Panc1 (cell line): ENCODE results near the gene CFAP251. TPM values are rescaled to one million over a fixed set of nuclear protein-coding genes. Genes with fewer than 3 reads are reported as not detected.

Experiments
- ATAC-seq: fragments of 200-7000 bp; cut with Tn5 transposase; 2 replicates; pipeline ENCODE4 v1.9.1; 2020; ENCODE audit warnings: mild to moderate bottlenecking, moderate library complexity
- BruUV-seq: library from RNA; stranded (reverse); fragments of 400-500 nt; replicated peaks from 2 replicates; lab custom pipeline; 2021; lab: Mats Ljungman, UMichigan
- CTCF ChIA-PET: fragments of 300-600 bp; sonication (Branson Sonifier 250); formaldehyde crosslinking; loops from one replicate; lab custom pipeline; 2022; ENCODE audit warnings: antibody characterized with exemption; lab: Charles Lee
- POLR2A ChIA-PET: fragments of 300-600 bp; sonication (Branson Sonifier 250); formaldehyde crosslinking; loops from one replicate; lab custom pipeline; 2022; ENCODE audit warnings: antibody characterized with exemption; lab: Charles Lee
- DNase-seq: peaks from one replicate; pipeline ENCODE4 v3.0.0-alpha.2; 2010; ENCODE audit warnings: low read depth, low spot score
- H3K27ac ChIP-seq: 2 replicates; pipeline ENCODE4 v1.5.1; 2011; ENCODE audit warnings: mild to moderate bottlenecking, low read length, inconsistent platforms
- H3K27me3 ChIP-seq: fragments of 200-500 bp; sonication (Bioruptor generic); 2 replicates; pipeline ENCODE4 v1.6.0; 2014; ENCODE audit warnings: low read length, inconsistent platforms; ENCODE audit not compliant: control insufficient read depth, insufficient read depth
- H3K36me3 ChIP-seq: fragments of 200-500 bp; sonication (Bioruptor generic); 2 replicates; pipeline ENCODE4 v1.5.1; 2014; ENCODE audit warnings: inconsistent platforms, mild to moderate bottlenecking, low read length, moderate library complexity; ENCODE audit not compliant: control insufficient read depth, insufficient read depth
- H3K4me1 ChIP-seq: 2 replicates; pipeline ENCODE4 v1.5.1; 2011; ENCODE audit warnings: inconsistent platforms, mild to moderate bottlenecking, low read length, moderate library complexity; ENCODE audit not compliant: control insufficient read depth, insufficient read depth
- H3K4me3 ChIP-seq, 2 experiments: 2 replicates each; pipeline ENCODE4 v1.5.1; 2011 to 2012; ENCODE audit warnings: low read depth in 2 of 2, low read length in 2 of 2, mild to moderate bottlenecking in 2 of 2, inconsistent platforms in 1 of 2, moderate library complexity in 1 of 2
- H3K9me3 ChIP-seq: fragments of 200-500 bp; sonication (Bioruptor generic); 2 replicates; pipeline ENCODE4 v1.5.1; 2014; ENCODE audit warnings: low read depth, mild to moderate bottlenecking, inconsistent platforms, low read length, moderate library complexity; ENCODE audit not compliant: control insufficient read depth, insufficient read depth
- CTCF ChIP-seq: fragments of 450-650 bp; IDR thresholded peaks from 2 replicates; pipeline ENCODE4 v1.5.1; 2017; ENCODE audit warnings: mild to moderate bottlenecking
- POLR2AphosphoS5 ChIP-seq: IDR thresholded peaks from 2 replicates; pipeline ENCODE4 v1.6.1; 2012; ENCODE audit warnings: mild to moderate bottlenecking, low read depth, low read length, moderate library complexity
- REST ChIP-seq, 2 experiments: IDR thresholded peaks; 2 replicates each; pipeline ENCODE4 v1.6.1; 2011 to 2012; ENCODE audit warnings: low read depth in 2 of 2, control low read depth in 1 of 2, low read length in 1 of 2, mild to moderate bottlenecking in 1 of 2, moderate library complexity in 1 of 2; ENCODE audit not compliant: insufficient read depth in 1 of 2
- SIN3A ChIP-seq: IDR thresholded peaks from 2 replicates; pipeline ENCODE4 v1.6.1; 2012; ENCODE audit warnings: low read depth, mild to moderate bottlenecking, low read length, moderate library complexity, borderline replicate concordance; ENCODE audit not compliant: insufficient read depth
- TCF7L2 ChIP-seq: IDR thresholded peaks from 2 replicates; pipeline ENCODE4 v1.6.1; 2011; ENCODE audit warnings: mild to moderate bottlenecking, low read depth, low read length, inconsistent platforms
- in situ Hi-C: cut with HindIII; loops from 2 replicates; pipeline ENCODE4 v1.10.0; 2016; ENCODE audit warnings: low sequenced_read_pairs, low pct_unique_long_range_greater_than_20kb
- intact Hi-C: fragments of 100-400 bp; cut with micrococcal nuclease; formaldehyde crosslinking; loops from one replicate; pipeline ENCODE4 v1.10.0; 2022; ENCODE audit not compliant: unreplicated experiment
- total RNA-seq: library from RNA; stranded (reverse); gene quantifications from one replicate; pipeline ENCODE4 v1.2.1, GENCODE V29; 2021; ENCODE audit not compliant: unreplicated experiment

The CFAP251 gene
- total RNA-seq, 1 experiment from 2014 or later = 4.2 TPM

- DNase-seq (no peak), ATAC-seq (no peak)
- H3K4me3 ChIP-seq = no peak overlapping the region
- no TSS peak for BruUV-seq
- H3K4me1 ChIP-seq = no peaks in the 10 kb centered on the region; the same call in 1 of the 2 replicates
- POLR2A ChIA-PET = no interaction called here
- intact Hi-C loops (loop anchor here (10.0 kb wide), 1 partner anchor 66 kb away; no protein-coding TSS in a partner anchor), in situ Hi-C loops (no loop called here)
- no peaks in the 10 kb centered on the region for H3K36me3 ChIP-seq
- CTCF ChIA-PET = interaction anchor here (0.8 kb wide), 1 partner anchor 120 kb away, joined by 4 read pairs; no protein-coding TSS in a partner anchor
- TF ChIP-seq CTCF = no peak
- TF ChIP-seq REST (IDR thresholded peaks at IDR 0.05; ENCODE audit: insufficient read depth in 1 of 2, low read depth in 2 of 2, low read length in 1 of 2) = no peak
- TF ChIP-seq POLR2AphosphoS5 = no peak
- TF ChIP-seq SIN3A = no peak
- TF ChIP-seq TCF7L2 = no peak
- no peaks in the 10 kb centered on the region for H3K27me3 ChIP-seq
- no peaks in the 10 kb centered on the region for H3K9me3 ChIP-seq
- no peak overlapping the region for H3K27ac ChIP-seq
Measured at GRCh38 chr12:121990692-121991603, 72.6 kb downstream of the CFAP251 start.

GRCh38 chr12:121992059-121992879 is 73.9 kb downstream of the CFAP251 start:
- Histone ChIP-seq H3K27ac (peak overlapping the region; percentile 44), H3K4me3 (peak overlapping the region in 1 of 2 experiments; percentile 4; a peak in 1 of 4 replicates), H3K36me3 (no peaks in the 10 kb centered on the region), H3K27me3 (no peaks in the 10 kb centered on the region), H3K9me3 (no peaks in the 10 kb centered on the region), H3K4me1 (peaks cover 3% of the 10 kb centered on the region; the same call in 1 of the 2 replicates)
- ChIA-PET POLR2A (no interaction called here), CTCF (interaction anchor here (0.6 to 0.8 kb wide), 2 partner anchors 113 to 121 kb away, joined by 4 read pairs; no protein-coding TSS in a partner anchor)
- no TSS peak for BruUV-seq
- in situ Hi-C loops = no loop called here
- TF ChIP-seq REST (IDR thresholded peaks at IDR 0.05; ENCODE audit: insufficient read depth in 1 of 2, low read depth in 2 of 2, low read length in 1 of 2) (no peak), CTCF (no peak), TCF7L2 (no peak), POLR2AphosphoS5 (no peak), SIN3A (no peak)
- ATAC-seq = peak; percentile 94
- DNase-seq = peak; percentile 85
- intact Hi-C loops = loop anchor here (10.0 kb wide), 1 partner anchor 67 kb away; no protein-coding TSS in a partner anchor
